GM12878 (cell line): Measurements from ENCODE around the gene SMIM38. TPM values are rescaled to one million over a fixed set of nuclear protein-coding genes. Genes with fewer than 3 reads are reported as not detected.
"Not testable (repeated sequence)": the region's sequence is repeated elsewhere in the genome, so short reads cannot be mapped to it uniquely, and the experiment has no call there.

Experiments
- ATAC-seq: fragments of 200-7000 bp; cut with Tn5 transposase; 3 replicates; pipeline ENCODE4 v1.9.1; 2020; ENCODE audit warnings: mild to moderate bottlenecking, moderate library complexity
- BruUV-seq: library from RNA; stranded (reverse); fragments of 400-500 nt; replicated peaks from 2 replicates; lab custom pipeline; 2021; lab: Mats Ljungman, UMichigan
- CTCF ChIA-PET: fragments of 300-600 bp; sonication (Branson Sonifier 250); formaldehyde crosslinking; extraction: SDS; loops from one replicate; lab custom pipeline; 2021; ENCODE audit warnings: inconsistent platforms; lab: Yijun Ruan, JAX
- POLR2A ChIA-PET: fragments of 350-600 bp; formaldehyde crosslinking; extraction: SDS; loops from one replicate; lab custom pipeline; 2021; ENCODE audit warnings: inconsistent platforms; lab: Charles Lee
- RAD21 ChIA-PET: fragments of 300-600 bp; sonication (Branson Sonifier 250); formaldehyde crosslinking; loops from one replicate; lab custom pipeline; 2023; ENCODE audit warnings: antibody characterized with exemption; ENCODE audit not compliant: unreplicated experiment; lab: Charles Lee
- SMC1A ChIA-PET: fragments of 300-600 bp; sonication (Branson Sonifier 250); formaldehyde crosslinking; loops from one replicate; lab custom pipeline; 2023; ENCODE audit not compliant: unreplicated experiment, uncharacterized antibody; lab: Charles Lee
- DNase-seq: peaks from one replicate; pipeline ENCODE4 v3.0.0-alpha.2; 2011; ENCODE audit warnings: low read depth, low spot score
- FAIRE-seq: peaks from 3 replicates; lab custom pipeline; 2011; peaks lifted over from hg19 to GRCh38; lab: Jason Lieb, UNC
- H2AFZ ChIP-seq: 2 replicates; pipeline ENCODE4 v1.6.0; 2011; ENCODE audit warnings: low read depth, low read length, control low read depth; ENCODE audit not compliant: control insufficient read depth
- H3K27ac ChIP-seq: 2 replicates; pipeline ENCODE4 v1.5.1; 2011; ENCODE audit warnings: control low read depth; ENCODE audit not compliant: control insufficient read depth, insufficient read depth
- H3K27me3 ChIP-seq, 2 experiments: replicated peaks in 1 of 2; 2 replicates each; pipeline versions ENCODE4 v1.6.0 to v1.6.1; 2011; ENCODE audit warnings: low read length in 1 of 2; ENCODE audit not compliant: control insufficient read depth in 2 of 2, insufficient read depth in 2 of 2
- H3K36me3 ChIP-seq, 2 experiments: 2 replicates each; pipeline ENCODE4 v1.5.1; 2011; ENCODE audit warnings: low read length in 1 of 2; ENCODE audit not compliant: control insufficient read depth in 2 of 2, insufficient read depth in 2 of 2
- H3K4me1 ChIP-seq: 2 replicates; pipeline ENCODE4 v1.6.1; 2011; ENCODE audit warnings: mild to moderate bottlenecking, low read length, moderate library complexity, mixed read lengths; ENCODE audit not compliant: control insufficient read depth, insufficient read depth
- H3K4me2 ChIP-seq: 2 replicates; pipeline ENCODE4 v1.6.0; 2011; ENCODE audit warnings: control low read depth; ENCODE audit not compliant: control insufficient read depth, insufficient read depth
- H3K4me3 ChIP-seq: fragments of 200-600 bp; sonication (generic); 2 replicates; pipeline ENCODE4 v1.5.1; 2016
- H3K79me2 ChIP-seq: 2 replicates; pipeline ENCODE4 v1.6.0; 2011; ENCODE audit warnings: low read length; ENCODE audit not compliant: control insufficient read depth, insufficient read depth
- H3K9ac ChIP-seq: 2 replicates; pipeline ENCODE4 v1.8.0; 2011; ENCODE audit warnings: low read length, control low read depth, mixed read lengths; ENCODE audit not compliant: control insufficient read depth, insufficient read depth
- H3K9me3 ChIP-seq: replicated peaks from 3 replicates; pipeline ENCODE4 v1.5.1; 2011; ENCODE audit warnings: mild to moderate bottlenecking, low read length; ENCODE audit not compliant: control insufficient read depth, insufficient read depth
- H4K20me1 ChIP-seq: 2 replicates; pipeline ENCODE4 v1.6.0; 2011; ENCODE audit not compliant: control insufficient read depth, insufficient read depth
- BCL3 ChIP-seq: IDR thresholded peaks from 2 replicates; pipeline ENCODE4 v1.6.1; 2011; ENCODE audit warnings: borderline replicate concordance, low read depth, mild to moderate bottlenecking, moderate library complexity, low read length; ENCODE audit not compliant: insufficient read depth, poor library complexity, severe bottlenecking
- BMI1 ChIP-seq: fragments of 450-650 bp; IDR thresholded peaks from 2 replicates; pipeline ENCODE4 v1.6.1; 2016; ENCODE audit warnings: mild to moderate bottlenecking, moderate library complexity, borderline replicate concordance
- FOS ChIP-seq: IDR thresholded peaks from 3 replicates; pipeline ENCODE4 v1.6.1; 2011; ENCODE audit warnings: borderline replicate concordance; ENCODE audit not compliant: insufficient read length; ENCODE audit errors: extremely low read depth
- JUNB ChIP-seq: IDR thresholded peaks from 2 replicates; pipeline ENCODE4 v1.6.1; 2016; ENCODE audit warnings: antibody characterized with exemption, mild to moderate bottlenecking
- NFYA ChIP-seq: IDR thresholded peaks from 2 replicates; pipeline ENCODE4 v1.6.1; 2011; ENCODE audit warnings: low read depth, mild to moderate bottlenecking, low read length, improper control_type of control experiment, borderline replicate concordance
- NFYB ChIP-seq: IDR thresholded peaks from 2 replicates; pipeline ENCODE4 v1.6.1; 2011; ENCODE audit warnings: low read depth, mild to moderate bottlenecking, low read length, improper control_type of control experiment, moderate library complexity; ENCODE audit not compliant: insufficient read depth
- PML ChIP-seq: IDR thresholded peaks from 2 replicates; pipeline ENCODE4 v1.6.1; 2012; ENCODE audit warnings: low read length, inconsistent platforms
- RELB ChIP-seq: fragments of 450-650 bp; IDR thresholded peaks from 2 replicates; pipeline ENCODE4 v1.6.1; 2017; ENCODE audit warnings: low read depth, mild to moderate bottlenecking, moderate library complexity
- WGBS: methylation state at CpG from one replicate; pipeline ENCODE4 v1.1.6; 2016; ENCODE audit warnings: low lambda C conversion rate; ENCODE audit not compliant: insufficient replicate concordance, insufficient coverage; ENCODE audit errors: missing lambda C conversion rate; 5-methylcytosine and 5-hydroxymethylcytosine counted together
- in situ Hi-C: fragments of 300-500 bp; cut with MboI; formaldehyde crosslinking; loops from 9 replicates; pipeline ENCODE4 v1.14.3; 2018; ENCODE audit warnings: mixed read lengths
- intact Hi-C: fragments of 100-400 bp; cut with micrococcal nuclease; formaldehyde crosslinking; loops from one replicate; pipeline ENCODE4 v1.14.2; 2022; ENCODE audit not compliant: unreplicated experiment
- polyA plus RNA-seq, 11 experiments: library from polyadenylated mRNA; depleted of rRNA in 4 of 11; unstranded in 6 of 11; stranded (reverse) in 5 of 11; fragments of >200 nt; fragmentation: Nextera tagmentation in 4 of 11; fragmentation: Illumina TruSeq in 1 of 11; extraction: Ambion mirVana in 4 of 11; extraction: Trizol in 1 of 11; gene quantifications; 1 replicate in 1 of 11; 2 replicates in 10 of 11; pipeline versions ENCODE4 v1.2.1 to v1.2.3, GENCODE V29; 2011 to 2016; ENCODE audit warnings: inconsistent platforms in 2 of 11, missing spikeins in 2 of 11, low read depth in 1 of 11
- total RNA-seq, 4 experiments: library from RNA; depleted of rRNA in 3 of 4; stranded (reverse); fragments of >200 nt in 3 of 4; fragmentation: Illumina TruSeq in 1 of 4; extraction: Trizol in 1 of 4; gene quantifications; 2 replicates each; pipeline versions ENCODE4 v1.2.1 to v1.2.3, GENCODE V29; 2013 to 2021

The SMIM38 gene
- total and polyA plus RNA-seq, 10 of the 15 experiments (the other 5 are each of a cell fraction or from before 2014, with no cell fraction given) = 0.15 to 5.0 (median 2.1) TPM; not detected in 1

- RAD21 ChIA-PET = interaction anchor here (1.0 to 1.1 kb wide), 2 partner anchors 62 to 147 kb away, joined by 3 read pairs; no protein-coding TSS in a partner anchor
Observed at GRCh38 chr11:69149338-69150045, 6.2 kb upstream of the SMIM38 start.

GRCh38 chr11:69150175-69150574 is 5.6 kb upstream of the SMIM38 start:
- DNase-seq (no peak), ATAC-seq (no peak), FAIRE-seq (no peak)
- SMC1A ChIA-PET = interaction anchor here (0.7 to 1.6 kb wide), 2 partner anchors 9 to 126 kb away, joined by 4 to 5 read pairs; no protein-coding TSS in a partner anchor
- Histone ChIP-seq H3K27me3 (no peaks in the 10 kb centered on the region), H3K36me3 (no peaks in the 10 kb centered on the region), H3K4me1 (peaks cover 13% of the 10 kb centered on the region), H4K20me1 (no peaks in the 10 kb centered on the region), H3K27ac (no peak overlapping the region), H3K4me2 (no peak overlapping the region), H2AFZ (no peak overlapping the region), H3K9ac (no peak overlapping the region), H3K9me3 (peaks cover 19% of the 10 kb centered on the region; the same call in 2 of the 3 replicates), H3K4me3 (no peak overlapping the region), H3K79me2 (no peaks in the 10 kb centered on the region)
- CTCF ChIA-PET = no interaction called here
- intact Hi-C loops (no loop called here), in situ Hi-C loops (no loop called here)
- POLR2A ChIA-PET = interaction anchor here (0.7 kb wide), 1 partner anchor 41 kb away, joined by 4 read pairs; no protein-coding TSS in a partner anchor
- RAD21 ChIA-PET = no interaction called here
- 56% methylated on average over 3 of the region's 3 CpGs for WGBS
- BruUV-seq = no TSS peak
- TF ChIP-seq JUNB (no peak), FOS (no peak), BCL3 (no peak), RELB (no peak), NFYA (no peak), PML (no peak), BMI1 (no peak)

More at GRCh38 chr11:69149338-69150045, 6.2 kb upstream of the SMIM38 start:
- H3K27ac ChIP-seq, H3K9ac ChIP-seq, BruUV-seq, H3K4me2 ChIP-seq, H2AFZ ChIP-seq, H3K36me3 ChIP-seq, H3K27me3 ChIP-seq, H3K4me3 ChIP-seq, intact Hi-C loops, H4K20me1 ChIP-seq, CTCF ChIA-PET, FAIRE-seq, ATAC-seq, H3K79me2 ChIP-seq, in situ Hi-C loops, H3K4me1 ChIP-seq, DNase-seq: not testable (repeated sequence)
- peaks cover 19% of the 10 kb centered on the region; the same call in 2 of the 3 replicates for H3K9me3 ChIP-seq
- ChIA-PET POLR2A (interaction anchor here (0.7 kb wide), 1 partner anchor 42 kb away, joined by 4 read pairs; no protein-coding TSS in a partner anchor), SMC1A (interaction anchor here (1.6 kb wide), 1 partner anchor 9 kb away, joined by 5 read pairs; no protein-coding TSS in a partner anchor)
- 56% methylated on average over 11 of the region's 11 CpGs for WGBS
- peak; percentile 58; the same call in 1 of the 2 replicates for TF ChIP-seq NFYB
